GM23338 (cell line): Measurements from ENCODE around the gene LRIG1. TPM values are rescaled to one million over a fixed set of nuclear protein-coding genes. Genes with fewer than 3 reads are reported as not detected.

Experiments
- ATAC-seq: fragments of 200-7000 bp; cut with Tn5 transposase; 3 replicates; pipeline ENCODE4 v1.9.1; 2020
- DNase-seq: peaks from one replicate; pipeline ENCODE4 v3.0.0-alpha.2; 2015; ENCODE audit warnings: low spot score
- H2AFZ ChIP-seq: fragments of 200-600 bp; sonication (generic); 2 replicates; pipeline ENCODE4 v1.8.0; 2016; ENCODE audit warnings: antibody characterized with exemption, mild to moderate bottlenecking, moderate library complexity
- H3F3A ChIP-seq: fragments of 200-600 bp; sonication (generic); replicated peaks from 2 replicates; pipeline ENCODE4 v1.8.0; 2017; ENCODE audit warnings: antibody characterized with exemption, mixed run types, low read depth
- H3K27ac ChIP-seq: fragments of 200-600 bp; sonication (generic); 2 replicates; pipeline ENCODE4 v1.6.1; 2016; ENCODE audit warnings: low read depth
- H3K27me3 ChIP-seq: fragments of 200-600 bp; sonication (generic); 2 replicates; pipeline ENCODE4 v1.8.0; 2016; ENCODE audit warnings: mild to moderate bottlenecking, mixed run types, moderate library complexity; ENCODE audit not compliant: insufficient read depth
- H3K36me3 ChIP-seq: fragments of 200-600 bp; sonication (generic); 2 replicates; pipeline ENCODE4 v1.8.0; 2016; ENCODE audit warnings: mild to moderate bottlenecking; ENCODE audit not compliant: insufficient read depth
- H3K4me1 ChIP-seq: fragments of 200-600 bp; sonication (generic); 2 replicates; pipeline ENCODE4 v1.8.0; 2016; ENCODE audit warnings: mild to moderate bottlenecking, moderate library complexity; ENCODE audit not compliant: insufficient read depth
- H3K4me2 ChIP-seq: fragments of 200-600 bp; sonication (generic); 2 replicates; pipeline ENCODE4 v1.7.1; 2017; ENCODE audit warnings: mixed run types
- H3K4me3 ChIP-seq: fragments of 200-600 bp; sonication (generic); 2 replicates; pipeline ENCODE4 v1.6.1; 2016; ENCODE audit warnings: mixed run types
- H3K79me2 ChIP-seq: fragments of 200-600 bp; sonication (generic); replicated peaks from 2 replicates; pipeline ENCODE4 v1.8.0; 2017; ENCODE audit warnings: mild to moderate bottlenecking; ENCODE audit not compliant: insufficient read depth
- H3K9me2 ChIP-seq: fragments of 200-600 bp; sonication (generic); 2 replicates; pipeline ENCODE4 v1.8.0; 2017; ENCODE audit not compliant: insufficient read depth
- H4K20me1 ChIP-seq: fragments of 200-600 bp; sonication (generic); replicated peaks from 2 replicates; pipeline ENCODE4 v1.8.0; 2017; ENCODE audit warnings: mild to moderate bottlenecking; ENCODE audit not compliant: insufficient read depth
- H3K27ac Mint-ChIP-seq: 2 replicates; pipeline ENCODE4 v1.8.0; 2020; ENCODE audit warnings: inconsistent platforms, mild to moderate bottlenecking, moderate library complexity, mixed read lengths
- H3K27me3 Mint-ChIP-seq: 3 replicates; pipeline ENCODE4 v1.8.0; 2022; ENCODE audit warnings: low read depth, mild to moderate bottlenecking, moderate library complexity, mixed read lengths, inconsistent platforms; ENCODE audit not compliant: insufficient read depth, poor library complexity
- H3K36me3 Mint-ChIP-seq: 3 replicates; pipeline ENCODE4 v1.8.0; 2021; ENCODE audit warnings: low read depth, mild to moderate bottlenecking, inconsistent platforms, moderate library complexity, mixed read lengths
- H3K4me1 Mint-ChIP-seq: 3 replicates; pipeline ENCODE4 v1.8.0; 2020; ENCODE audit warnings: mild to moderate bottlenecking, inconsistent platforms, mixed read lengths
- H3K4me3 Mint-ChIP-seq: 3 replicates; pipeline ENCODE4 v1.8.0; 2021; ENCODE audit warnings: moderate library complexity, mild to moderate bottlenecking, inconsistent platforms, mixed read lengths
- H3K9me3 Mint-ChIP-seq: 3 replicates; pipeline ENCODE4 v1.8.0; 2020; ENCODE audit warnings: moderate library complexity, mild to moderate bottlenecking, inconsistent platforms, mixed read lengths
- EZH2 ChIP-seq: fragments of 200-600 bp; sonication (generic); IDR thresholded peaks from one replicate; pipeline ENCODE4 v1.8.0; 2017; ENCODE audit warnings: antibody characterized with exemption, mild to moderate bottlenecking, low read depth; ENCODE audit not compliant: unreplicated experiment
- POLR2AphosphoS5 ChIP-seq: IDR thresholded peaks from 2 replicates; pipeline ENCODE4 v1.6.1; 2016; ENCODE audit warnings: antibody characterized with exemption, low read depth
- ZNF114 ChIP-seq: fragments of 250-450 bp; sonication (Bioruptor Pico); IDR thresholded peaks from 2 replicates; pipeline ENCODE4 v1.5.0; 2020; ENCODE audit warnings: mild to moderate bottlenecking, moderate library complexity
- polyA plus RNA-seq: library from polyadenylated mRNA; unstranded; fragments of >200 nt; fragmentation: Nextera tagmentation; extraction: Ambion mirVana; gene quantifications from 2 replicates; pipeline ENCODE4 v1.2.1, GENCODE V29; 2016
- total RNA-seq: library from RNA; depleted of rRNA; stranded (reverse); fragments of >200 nt; shearing (Covaris generic); gene quantifications from 2 replicates; pipeline ENCODE4 v1.2.3, GENCODE V29; 2014
- TF ChIP-seq, protein P1 (sequence below): fragments of 250-450 bp; sonication (Bioruptor Pico); IDR thresholded peaks from 2 replicates; pipeline ENCODE4 v1.5.0; 2020; ENCODE audit warnings: mild to moderate bottlenecking, moderate library complexity

Gene LRIG1
- total and polyA plus RNA-seq, 2 experiments from 2014 or later: 40.0 to 134 TPM

DNA sequence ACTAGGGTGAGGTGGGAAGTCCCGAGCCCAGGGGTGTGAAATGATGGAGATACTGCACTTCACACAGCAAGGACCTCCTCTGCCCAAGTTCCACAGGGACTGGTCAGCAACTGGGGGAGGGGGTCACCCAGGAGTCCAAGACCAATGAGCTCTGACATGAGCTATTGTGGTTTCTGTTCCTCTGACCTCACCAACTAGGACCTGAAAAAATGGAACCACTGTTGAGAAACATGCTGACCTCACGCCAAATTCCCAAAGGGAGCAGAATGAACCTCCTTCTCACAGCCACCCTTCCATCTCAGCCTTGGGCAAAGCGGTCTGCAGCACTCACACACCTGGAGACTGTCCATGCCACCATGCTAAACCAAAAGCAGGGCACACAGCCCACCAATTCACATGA is 69.3 kb downstream of the LRIG1 start:
- Mint-ChIP-seq H3K36me3 (peaks cover 59% of the 10 kb centered on the region), H3K27ac (no peak overlapping the region), H3K4me1 (peaks cover 80% of the 10 kb centered on the region), H3K4me3 (no peak overlapping the region), H3K27me3 (peaks cover 15% of the 10 kb centered on the region), H3K9me3 (no peaks in the 10 kb centered on the region)
- no peak overlapping the region for H3K4me3 ChIP-seq
- H3K27ac ChIP-seq: no peak overlapping the region
- peaks cover 54% of the 10 kb centered on the region for H4K20me1 ChIP-seq
- TF ChIP-seq, protein P1, sequence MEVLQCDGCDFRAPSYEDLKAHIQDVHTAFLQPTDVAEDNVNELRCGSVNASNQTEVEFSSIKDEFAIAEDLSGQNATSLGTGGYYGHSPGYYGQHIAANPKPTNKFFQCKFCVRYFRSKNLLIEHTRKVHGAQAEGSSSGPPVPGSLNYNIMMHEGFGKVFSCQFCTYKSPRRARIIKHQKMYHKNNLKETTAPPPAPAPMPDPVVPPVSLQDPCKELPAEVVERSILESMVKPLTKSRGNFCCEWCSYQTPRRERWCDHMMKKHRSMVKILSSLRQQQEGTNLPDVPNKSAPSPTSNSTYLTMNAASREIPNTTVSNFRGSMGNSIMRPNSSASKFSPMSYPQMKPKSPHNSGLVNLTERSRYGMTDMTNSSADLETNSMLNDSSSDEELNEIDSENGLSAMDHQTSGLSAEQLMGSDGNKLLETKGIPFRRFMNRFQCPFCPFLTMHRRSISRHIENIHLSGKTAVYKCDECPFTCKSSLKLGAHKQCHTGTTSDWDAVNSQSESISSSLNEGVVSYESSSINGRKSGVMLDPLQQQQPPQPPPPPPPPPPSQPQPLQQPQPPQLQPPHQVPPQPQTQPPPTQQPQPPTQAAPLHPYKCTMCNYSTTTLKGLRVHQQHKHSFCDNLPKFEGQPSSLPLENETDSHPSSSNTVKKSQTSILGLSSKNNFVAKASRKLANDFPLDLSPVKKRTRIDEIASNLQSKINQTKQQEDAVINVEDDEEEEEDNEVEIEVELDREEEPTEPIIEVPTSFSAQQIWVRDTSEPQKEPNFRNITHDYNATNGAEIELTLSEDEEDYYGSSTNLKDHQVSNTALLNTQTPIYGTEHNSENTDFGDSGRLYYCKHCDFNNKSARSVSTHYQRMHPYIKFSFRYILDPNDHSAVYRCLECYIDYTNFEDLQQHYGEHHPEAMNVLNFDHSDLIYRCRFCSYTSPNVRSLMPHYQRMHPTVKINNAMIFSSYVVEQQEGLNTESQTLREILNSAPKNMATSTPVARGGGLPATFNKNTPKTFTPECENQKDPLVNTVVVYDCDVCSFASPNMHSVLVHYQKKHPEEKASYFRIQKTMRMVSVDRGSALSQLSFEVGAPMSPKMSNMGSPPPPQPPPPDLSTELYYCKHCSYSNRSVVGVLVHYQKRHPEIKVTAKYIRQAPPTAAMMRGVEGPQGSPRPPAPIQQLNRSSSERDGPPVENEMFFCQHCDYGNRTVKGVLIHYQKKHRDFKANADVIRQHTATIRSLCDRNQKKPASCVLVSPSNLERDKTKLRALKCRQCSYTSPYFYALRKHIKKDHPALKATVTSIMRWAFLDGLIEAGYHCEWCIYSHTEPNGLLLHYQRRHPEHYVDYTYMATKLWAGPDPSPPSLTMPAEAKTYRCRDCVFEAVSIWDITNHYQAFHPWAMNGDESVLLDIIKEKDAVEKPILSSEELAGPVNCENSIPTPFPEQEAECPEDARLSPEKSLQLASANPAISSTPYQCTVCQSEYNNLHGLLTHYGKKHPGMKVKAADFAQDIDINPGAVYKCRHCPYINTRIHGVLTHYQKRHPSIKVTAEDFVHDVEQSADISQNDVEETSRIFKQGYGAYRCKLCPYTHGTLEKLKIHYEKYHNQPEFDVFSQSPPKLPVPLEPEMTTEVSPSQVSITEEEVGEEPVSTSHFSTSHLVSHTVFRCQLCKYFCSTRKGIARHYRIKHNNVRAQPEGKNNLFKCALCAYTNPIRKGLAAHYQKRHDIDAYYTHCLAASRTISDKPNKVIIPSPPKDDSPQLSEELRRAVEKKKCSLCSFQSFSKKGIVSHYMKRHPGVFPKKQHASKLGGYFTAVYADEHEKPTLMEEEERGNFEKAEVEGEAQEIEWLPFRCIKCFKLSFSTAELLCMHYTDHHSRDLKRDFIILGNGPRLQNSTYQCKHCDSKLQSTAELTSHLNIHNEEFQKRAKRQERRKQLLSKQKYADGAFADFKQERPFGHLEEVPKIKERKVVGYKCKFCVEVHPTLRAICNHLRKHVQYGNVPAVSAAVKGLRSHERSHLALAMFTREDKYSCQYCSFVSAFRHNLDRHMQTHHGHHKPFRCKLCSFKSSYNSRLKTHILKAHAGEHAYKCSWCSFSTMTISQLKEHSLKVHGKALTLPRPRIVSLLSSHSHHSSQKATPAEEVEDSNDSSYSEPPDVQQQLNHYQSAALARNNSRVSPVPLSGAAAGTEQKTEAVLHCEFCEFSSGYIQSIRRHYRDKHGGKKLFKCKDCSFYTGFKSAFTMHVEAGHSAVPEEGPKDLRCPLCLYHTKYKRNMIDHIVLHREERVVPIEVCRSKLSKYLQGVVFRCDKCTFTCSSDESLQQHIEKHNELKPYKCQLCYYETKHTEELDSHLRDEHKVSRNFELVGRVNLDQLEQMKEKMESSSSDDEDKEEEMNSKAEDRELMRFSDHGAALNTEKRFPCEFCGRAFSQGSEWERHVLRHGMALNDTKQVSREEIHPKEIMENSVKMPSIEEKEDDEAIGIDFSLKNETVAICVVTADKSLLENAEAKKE (CRISPR knock-in tag): no peak
- H3K4me2 ChIP-seq: no peak overlapping the region
- H2AFZ ChIP-seq: no peak overlapping the region
- H3K27me3 ChIP-seq: no peaks in the 10 kb centered on the region
- ATAC-seq: no peak
- H3K4me1 ChIP-seq: peaks cover 45% of the 10 kb centered on the region
- H3K79me2 ChIP-seq: peaks cover 100% of the 10 kb centered on the region
- peaks cover 4% of the 10 kb centered on the region; the same call in 1 of the 2 replicates for H3K9me2 ChIP-seq
- H3K36me3 ChIP-seq: no peaks in the 10 kb centered on the region; the same call in 1 of the 2 replicates
- H3F3A ChIP-seq: no peaks in the 10 kb centered on the region
- no peak for DNase-seq

- no peak for TF ChIP-seq ZNF114 (CRISPR knock-in tag)
- TF ChIP-seq, protein P1 (CRISPR knock-in tag): no peak
- no peak for TF ChIP-seq EZH2
- no peak for TF ChIP-seq POLR2AphosphoS5
- Histone ChIP-seq H4K20me1 (peaks cover 49% of the 10 kb centered on the region), H3K4me2 (no peak overlapping the region), H2AFZ (no peak overlapping the region), H3K27ac (no peak overlapping the region), H3K4me1 (peaks cover 45% of the 10 kb centered on the region), H3K9me2 (peaks cover 4% of the 10 kb centered on the region; the same call in 1 of the 2 replicates), H3K27me3 (no peaks in the 10 kb centered on the region), H3K79me2 (peaks cover 100% of the 10 kb centered on the region), H3K4me3 (no peak overlapping the region), H3K36me3 (no peaks in the 10 kb centered on the region; the same call in 1 of the 2 replicates), H3F3A (no peaks in the 10 kb centered on the region)
- H3K27ac Mint-ChIP-seq: peak overlapping the region; percentile 86
- DNase-seq (no peak), ATAC-seq (no peak)
- H3K4me1 Mint-ChIP-seq: peaks cover 81% of the 10 kb centered on the region
- H3K27me3 Mint-ChIP-seq: peaks cover 15% of the 10 kb centered on the region
- H3K36me3 Mint-ChIP-seq: peaks cover 61% of the 10 kb centered on the region
- no peak overlapping the region for H3K4me3 Mint-ChIP-seq
- no peaks in the 10 kb centered on the region for H3K9me3 Mint-ChIP-seq
Measured at GRCh38 chr3:66430876-66431275, 69.9 kb downstream of the LRIG1 start.
